HL-60 (cell line): ENCODE measurements around the gene EIF4E2.

ENCODE experiments used
- DNase-seq, 2 experiments: peaks; one replicate each; pipeline ENCODE4 v3.0.0-alpha.2; 2010 to 2020; ENCODE audit warnings: low read depth in 1 of 2, low spot score in 1 of 2
- H3K27ac ChIP-seq: fragments of 250-450 bp; sonication (Bioruptor Pico); replicated peaks from 2 replicates; pipeline ENCODE4 v1.5.1; 2020; ENCODE audit warnings: mild to moderate bottlenecking, moderate library complexity
- H3K27me3 ChIP-seq: fragments of 250-450 bp; sonication (Bioruptor Pico); 2 replicates; pipeline ENCODE4 v1.5.1; 2021; ENCODE audit warnings: mild to moderate bottlenecking, moderate library complexity; ENCODE audit not compliant: insufficient read depth, poor library complexity, severe bottlenecking
- H3K4me3 ChIP-seq: replicated peaks from 2 replicates; pipeline ENCODE4 v1.5.1; 2011; ENCODE audit warnings: mild to moderate bottlenecking, control low read depth, low read length; ENCODE audit not compliant: insufficient read depth
- CTCF ChIP-seq: IDR thresholded peaks from one replicate; pipeline ENCODE4 v1.5.1; 2011; ENCODE audit warnings: low read length, control low read depth, inconsistent platforms; ENCODE audit not compliant: insufficient read depth
- GABPA ChIP-seq: IDR thresholded peaks from 2 replicates; pipeline ENCODE4 v1.6.1; 2012; ENCODE audit warnings: low read depth
- POLR2AphosphoS5 ChIP-seq: IDR thresholded peaks from 2 replicates; pipeline ENCODE4 v1.6.1; 2012; ENCODE audit warnings: low read depth
- REST ChIP-seq: IDR thresholded peaks from 2 replicates; pipeline ENCODE4 v1.6.1; 2012; ENCODE audit warnings: low read depth; ENCODE audit not compliant: insufficient replicate concordance
- SPI1 ChIP-seq: IDR thresholded peaks from 2 replicates; pipeline ENCODE4 v1.6.1; 2012; ENCODE audit warnings: low read depth, mild to moderate bottlenecking, borderline replicate concordance

EIF4E2 gene

GRCh38 chr2:232547991-232548390, 2.5 kb upstream of the EIF4E2 start:
- no peak overlapping the region for H3K27ac ChIP-seq
- H3K4me3 ChIP-seq, result no peak overlapping the region
- no peaks in the 10 kb centered on the region for H3K27me3 ChIP-seq
- no peak for TF ChIP-seq GABPA
- TF ChIP-seq REST, result no peak
- no peak for TF ChIP-seq SPI1
- TF ChIP-seq CTCF, result no peak
- TF ChIP-seq POLR2AphosphoS5, result no peak
- no peak for DNase-seq

GRCh38 chr2:232549655-232550353, 685 bp upstream of the EIF4E2 start:
- H3K27ac ChIP-seq, result peak overlapping the region; percentile 96
- DNase-seq, result no peak
- peak overlapping the region; percentile 77 for H3K4me3 ChIP-seq
- H3K27me3 ChIP-seq, result no peaks in the 10 kb centered on the region
- no peak for TF ChIP-seq CTCF
- no peak for TF ChIP-seq GABPA
- TF ChIP-seq POLR2AphosphoS5, result no peak
- TF ChIP-seq SPI1, result no peak
- no peak for TF ChIP-seq REST

GRCh38 chr2:232551250-232551638, 755 bp downstream of the EIF4E2 start:
- TF ChIP-seq CTCF (no peak), POLR2AphosphoS5 (no peak), GABPA (no peak), SPI1 (no peak), REST (no peak)
- peak overlapping the region; percentile 96 for H3K27ac ChIP-seq
- peak in 1 of 2 experiments; percentile 21 for DNase-seq
- no peaks in the 10 kb centered on the region for H3K27me3 ChIP-seq
- peak overlapping the region; percentile 77 for H3K4me3 ChIP-seq
